Parathyroid adenoma (tissue), 2 donors: ENCODE data around the gene TCEAL3.
"Not testable (repeated sequence)": the region's sequence is repeated elsewhere in the genome, so short reads cannot be mapped to it uniquely, and the experiment has no call there.

Source experiments
- H2AFZ ChIP-seq: fragments of 300-600 bp; sonication (generic); one replicate; pipeline ENCODE4 v1.7.0; 2017; ENCODE audit warnings: antibody characterized with exemption, mild to moderate bottlenecking
- H3K27ac ChIP-seq: fragments of 300-600 bp; sonication (generic); one replicate; pipeline ENCODE4 v1.7.0; 2017
- H3K27me3 ChIP-seq: fragments of 300-600 bp; sonication (generic); one replicate; pipeline ENCODE4 v1.7.0; 2017; ENCODE audit warnings: low read length; ENCODE audit not compliant: control insufficient read depth, insufficient read depth
- H3K36me3 ChIP-seq: fragments of 300-600 bp; sonication (generic); one replicate; pipeline ENCODE4 v1.7.0; 2017; ENCODE audit warnings: low read length; ENCODE audit not compliant: control insufficient read depth, insufficient read depth
- H3K4me1 ChIP-seq: fragments of 300-600 bp; sonication (generic); one replicate; pipeline ENCODE4 v1.7.0; 2017; ENCODE audit warnings: control low read depth
- H3K4me2 ChIP-seq: fragments of 300-600 bp; sonication (generic); one replicate; pipeline ENCODE4 v1.7.0; 2017; ENCODE audit warnings: low read length
- H3K4me3 ChIP-seq: fragments of 300-600 bp; sonication (generic); one replicate; pipeline ENCODE4 v1.7.0; 2017; ENCODE audit warnings: low read depth, low read length
- H3K79me2 ChIP-seq: fragments of 300-600 bp; sonication (generic); one replicate; pipeline ENCODE4 v1.7.0; 2017; ENCODE audit warnings: control low read depth
- H3K9ac ChIP-seq: fragments of 300-600 bp; sonication (generic); one replicate; pipeline ENCODE4 v1.7.0; 2017; ENCODE audit warnings: mild to moderate bottlenecking
- H3K9me3 ChIP-seq: fragments of 300-600 bp; sonication (generic); one replicate; pipeline ENCODE4 v1.7.0; 2017; ENCODE audit warnings: low read length; ENCODE audit not compliant: control insufficient read depth
- CTCF ChIP-seq: fragments of 300-600 bp; sonication (generic); IDR thresholded peaks from one replicate; pipeline ENCODE4 v1.7.0; 2017; ENCODE audit warnings: antibody characterized with exemption, mild to moderate bottlenecking
- donor health status: primary hyperparathyroidism.

TCEAL3 gene

GRCh38 chrX:103585411-103586313, 22.1 kb upstream of the TCEAL3 start, which contains the start of gene TCEAL4:
TSS of gene TCEAL4 (plus strand) at chrX:103585515. CDS start at chrX:103586676, 1,161 bp downstream.
- Histone ChIP-seq H3K79me2 (no peaks in the 10 kb centered on the region), H3K4me1 (peaks cover 3% of the 10 kb centered on the region), H3K4me2 (peak within 1 kb of the TSS; percentile 68), H2AFZ (peak within 1 kb of the TSS; percentile 75), H3K9ac (peak within 1 kb of the TSS; percentile 61), H3K27me3 (no peaks in the 10 kb centered on the region), H3K4me3 (peak within 1 kb of the TSS; percentile 78), H3K27ac (peak within 1 kb of the TSS; percentile 92), H3K9me3 (no peaks in the 10 kb centered on the region), H3K36me3 (no peaks in the 10 kb centered on the region)
- TF ChIP-seq CTCF = no peak

- Histone ChIP-seq H3K9me3 (no peaks in the 10 kb centered on the region), H3K79me2 (no peaks in the 10 kb centered on the region), H3K4me3 (peak overlapping the region; percentile 78), H3K4me2 (peak overlapping the region; percentile 68), H3K9ac (peak overlapping the region; percentile 61), H3K4me1 (peaks cover 3% of the 10 kb centered on the region), H3K36me3 (no peaks in the 10 kb centered on the region), H2AFZ (peak overlapping the region; percentile 75), H3K27me3 (no peaks in the 10 kb centered on the region), H3K27ac (peak overlapping the region; percentile 92)
- TF ChIP-seq CTCF = no peak
These were observed 21.5 kb upstream of the TCEAL3 start for GRCh38 chrX:103586314-103586646.

GRCh38 chrX:103586659-103587058, 21.1 kb upstream of the TCEAL3 start:
- no peaks in the 10 kb centered on the region for H3K27me3 ChIP-seq
- H3K4me3 ChIP-seq = peak overlapping the region; percentile 78
- H3K27ac ChIP-seq = peak overlapping the region; percentile 92
- H2AFZ ChIP-seq = no peak overlapping the region
- TF ChIP-seq CTCF = no peak
- H3K79me2 ChIP-seq = no peaks in the 10 kb centered on the region
- peak overlapping the region; percentile 68 for H3K4me2 ChIP-seq
- peaks cover 3% of the 10 kb centered on the region for H3K4me1 ChIP-seq
- H3K9me3 ChIP-seq = no peaks in the 10 kb centered on the region
- H3K36me3 ChIP-seq = no peaks in the 10 kb centered on the region
- H3K9ac ChIP-seq = no peak overlapping the region

- H3K79me2 ChIP-seq, H3K9ac ChIP-seq, H3K4me3 ChIP-seq, H3K9me3 ChIP-seq, H3K4me2 ChIP-seq, H2AFZ ChIP-seq, H3K27me3 ChIP-seq, H3K4me1 ChIP-seq, H3K27ac ChIP-seq, H3K36me3 ChIP-seq: not testable (repeated sequence)
These were observed 15.5 kb upstream of the TCEAL3 start for GRCh38 chrX:103592295-103592694.

- not testable (repeated sequence) for H3K4me2 ChIP-seq, H3K9ac ChIP-seq, H3K9me3 ChIP-seq, H3K4me1 ChIP-seq, H3K36me3 ChIP-seq, H3K79me2 ChIP-seq, H3K27ac ChIP-seq, H3K4me3 ChIP-seq, H3K27me3 ChIP-seq, H2AFZ ChIP-seq
These were observed 12.6 kb upstream of the TCEAL3 start for GRCh38 chrX:103595202-103595601.
